Activated CD8-positive, alpha-beta memory T cell treated with anti-CD3 and anti-CD28 coated beads for 36 hours (primary cell): ENCODE results near the gene INPP5B. TPM values are rescaled to one million over a fixed set of nuclear protein-coding genes. Genes with fewer than 3 reads are reported as not detected.
"Not testable (repeated sequence)": the region's sequence is repeated elsewhere in the genome, so short reads cannot be mapped to it uniquely, and the experiment has no call there.

ENCODE experiments used
- CTCF ChIA-PET: fragments of 350-600 bp; sonication (Branson Sonifier 250); formaldehyde crosslinking; loops from one replicate; lab custom pipeline; 2021; ENCODE audit warnings: antibody characterized with exemption; lab: Charles Lee
- POLR2A ChIA-PET: fragments of 350-600 bp; sonication (Branson Sonifier 250); formaldehyde crosslinking; loops from one replicate; lab custom pipeline; 2021; ENCODE audit warnings: antibody characterized with exemption; lab: Charles Lee
- total RNA-seq, 2 experiments: library from RNA; stranded (reverse); gene quantifications; one replicate each; pipeline ENCODE4 v1.2.3, GENCODE V29; 2021

The INPP5B gene
- total RNA-seq, 2 experiments from 2014 or later, result 26.0 to 27.6 TPM

- CTCF ChIA-PET, result no interaction called here
- POLR2A ChIA-PET, result no interaction called here
Measured at GRCh38 chr1:37951041-37951782, 4.4 kb upstream of the INPP5B start.

DNA sequence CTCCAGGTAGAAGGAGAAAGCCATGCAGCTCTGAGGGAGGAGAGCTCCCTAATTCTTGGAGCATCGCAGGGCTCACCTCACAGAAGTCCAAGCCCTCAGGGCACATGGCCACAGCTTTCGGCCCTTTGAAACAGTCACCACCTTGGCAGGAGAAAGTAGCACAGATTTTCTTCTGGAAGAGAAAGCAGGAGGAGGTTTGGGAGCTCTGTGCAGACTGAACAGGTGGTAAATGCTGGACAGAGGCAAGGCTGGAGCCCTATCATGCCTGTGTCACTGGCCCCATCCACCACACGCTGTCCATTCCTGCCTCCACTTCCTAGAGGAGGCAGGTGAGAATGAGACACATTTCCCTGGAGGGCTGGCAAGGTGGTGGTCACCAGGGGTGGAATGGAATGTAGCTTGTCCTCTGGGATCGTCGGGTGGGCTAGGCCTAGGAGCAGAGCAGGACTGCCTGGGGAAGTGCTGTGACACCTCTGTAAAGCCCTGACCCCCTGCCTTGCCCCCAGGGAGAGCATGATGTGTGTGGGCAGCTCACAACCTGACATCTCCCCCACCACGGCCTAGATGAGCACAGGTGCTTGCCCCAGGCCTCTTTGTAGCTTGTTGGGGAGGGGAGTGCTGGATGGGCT lies 2.8 kb upstream of the INPP5B start:
- CTCF ChIA-PET, result interaction anchor here (0.8 kb wide), 1 partner anchor 24 kb away, joined by 3 read pairs; no protein-coding TSS in a partner anchor
- POLR2A ChIA-PET, result interaction anchor here (0.5 to 0.8 kb wide), 4 partner anchors 8 to 83 kb away, joined by 3 to 7 read pairs (median 4); no protein-coding TSS in a partner anchor

GRCh38 chr1:37948841-37949240 lies 2.0 kb upstream of the INPP5B start:
- ChIA-PET CTCF (no interaction called here), POLR2A (interaction anchor here (0.5 to 0.8 kb wide), 3 partner anchors 9 to 43 kb away, joined by 3 to 7 read pairs (median 4); no protein-coding TSS in a partner anchor)

GRCh38 chr1:37948166-37948565 lies 1.3 kb upstream of the INPP5B start:
- ChIA-PET POLR2A (interaction anchor here (0.6 kb wide), 1 partner anchor 10 kb away, joined by 3 read pairs; no protein-coding TSS in a partner anchor), CTCF (no interaction called here)

- ChIA-PET CTCF (no interaction called here), POLR2A (interaction anchor here (1.1 to 1.2 kb wide), 2 partner anchors 16 to 24 kb away, joined by 3 read pairs; no protein-coding TSS in a partner anchor)
Measured at GRCh38 chr1:37947364-37947763, 511 bp upstream of the INPP5B start.

- CTCF ChIA-PET, result no interaction called here
- POLR2A ChIA-PET, result interaction anchor here (1.1 to 1.2 kb wide), 2 partner anchors 15 to 23 kb away, joined by 3 read pairs; no protein-coding TSS in a partner anchor
Measured at GRCh38 chr1:37945743-37946702, 830 bp downstream of the INPP5B start.

DNA sequence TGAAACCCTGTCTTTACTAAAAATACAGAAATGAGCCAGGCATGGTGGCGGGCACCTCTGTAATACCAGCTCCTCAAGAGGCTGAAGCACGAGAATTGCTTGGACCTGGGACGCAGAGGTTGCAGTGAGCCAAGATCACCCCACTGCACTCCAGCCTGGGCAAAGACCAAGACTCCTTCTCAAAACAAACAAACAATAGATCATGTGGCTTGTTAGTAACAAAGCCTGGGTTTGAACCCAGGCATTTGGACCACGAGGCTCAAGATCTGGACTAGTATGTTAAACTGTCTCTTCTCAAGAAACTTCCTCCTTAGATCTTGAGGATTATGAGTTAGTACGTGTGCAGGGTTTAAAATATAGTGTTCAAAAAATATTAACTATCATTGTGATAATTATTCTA lies 1.6 kb downstream of the INPP5B start:
- CTCF ChIA-PET, result interaction anchor here (1.1 kb wide), 1 partner anchor 60 kb away, joined by 3 read pairs; no protein-coding TSS in a partner anchor

GRCh38 chr1:37944816-37945215 lies 2.0 kb downstream of the INPP5B start:
- ChIA-PET POLR2A (no interaction called here), CTCF (interaction anchor here (1.1 kb wide), 1 partner anchor 60 kb away, joined by 3 read pairs; no protein-coding TSS in a partner anchor)

More for the DNA sequence above, 1.6 kb downstream of the INPP5B start:
- POLR2A ChIA-PET, result no interaction called here

DNA sequence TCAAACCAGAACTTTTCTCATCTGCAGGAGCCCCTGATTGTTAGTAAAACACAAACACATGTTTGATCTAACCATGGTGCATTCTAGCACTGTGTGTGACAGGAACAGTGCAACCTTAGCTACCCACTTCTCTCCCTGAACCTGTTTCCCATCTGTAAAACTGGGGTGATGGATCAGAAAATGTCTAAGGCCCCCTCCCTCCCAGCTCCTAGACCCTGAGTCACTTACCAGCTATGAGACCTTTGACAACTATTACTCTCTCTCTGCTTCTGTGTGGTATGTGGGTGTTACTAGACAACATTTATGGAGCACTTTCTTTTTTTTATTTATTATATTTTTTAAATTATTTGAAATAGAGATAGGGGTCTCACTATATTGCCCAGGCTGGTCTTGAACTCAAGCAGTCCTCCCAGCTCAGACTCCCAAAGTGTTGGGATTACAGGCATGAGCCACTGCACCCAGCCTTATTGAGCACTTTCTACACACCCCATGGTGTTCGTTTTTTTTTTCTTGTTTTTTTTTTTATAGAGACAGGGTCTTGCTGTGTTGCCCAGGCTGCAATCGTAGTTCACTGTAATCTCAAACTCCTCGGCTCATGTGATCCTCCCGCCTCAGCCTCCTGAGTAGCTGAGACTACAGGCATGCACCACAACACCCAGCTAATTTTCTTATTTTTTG lies 2.6 kb downstream of the INPP5B start:
- POLR2A ChIA-PET, result no interaction called here
- CTCF ChIA-PET, result interaction anchor here (1.1 kb wide), 1 partner anchor 59 kb away, joined by 3 read pairs; no protein-coding TSS in a partner anchor

- ChIA-PET CTCF (interaction anchor here (0.8 to 1.2 kb wide), 2 partner anchors 15 to 49 kb away, joined by 3 read pairs; no protein-coding TSS in a partner anchor), POLR2A (no interaction called here)
Measured at GRCh38 chr1:37940299-37940947, 6.4 kb downstream of the INPP5B start.

DNA sequence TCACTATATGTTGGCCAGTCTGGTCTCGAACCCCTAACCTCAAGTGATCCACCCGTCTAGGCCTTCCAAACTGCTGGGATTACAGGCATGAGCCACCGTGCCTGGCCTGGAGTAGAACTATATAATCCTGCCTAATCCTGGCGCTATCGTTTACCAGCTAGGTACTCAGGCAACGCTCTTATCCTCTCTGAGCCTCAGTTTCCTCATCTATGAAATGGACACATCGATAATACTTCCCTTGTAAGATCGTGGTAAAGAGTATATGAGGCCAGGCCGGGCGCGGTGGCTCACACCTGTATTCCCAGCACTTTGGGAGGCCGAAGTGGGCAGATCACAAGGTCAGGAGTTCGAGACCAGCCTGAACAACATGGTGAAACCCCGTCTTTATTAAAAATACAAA lies 10.1 kb downstream of the INPP5B start:
- POLR2A ChIA-PET, result not testable (repeated sequence)
- CTCF ChIA-PET, result interaction anchor here (1.2 kb wide), 1 partner anchor 56 kb away, joined by 3 read pairs; no protein-coding TSS in a partner anchor

- POLR2A ChIA-PET, result interaction anchor here (0.6 to 0.7 kb wide), 2 partner anchors 25 to 93 kb away, joined by 7 to 13 read pairs; no protein-coding TSS in a partner anchor
- CTCF ChIA-PET, result interaction anchor here (0.7 kb wide), 2 partner anchors 92 to 903 kb away, joined by 3 to 7 read pairs; no protein-coding TSS in a partner anchor
Measured at GRCh38 chr1:37932759-37933158, 14.1 kb downstream of the INPP5B start.

- ChIA-PET POLR2A (interaction anchor here (0.6 to 1.6 kb wide), 6 partner anchors 9 to 108 kb away, joined by 3 to 5 read pairs (median 3); partner anchors contain the start of gene INPP5B), CTCF (interaction anchor here (1.5 to 1.6 kb wide), 2 partner anchors 39 to 71 kb away, joined by 3 to 6 read pairs; partner anchors contain the start of gene MTF1)
Measured at GRCh38 chr1:37931361-37932158, 15.3 kb downstream of the INPP5B start.

DNA sequence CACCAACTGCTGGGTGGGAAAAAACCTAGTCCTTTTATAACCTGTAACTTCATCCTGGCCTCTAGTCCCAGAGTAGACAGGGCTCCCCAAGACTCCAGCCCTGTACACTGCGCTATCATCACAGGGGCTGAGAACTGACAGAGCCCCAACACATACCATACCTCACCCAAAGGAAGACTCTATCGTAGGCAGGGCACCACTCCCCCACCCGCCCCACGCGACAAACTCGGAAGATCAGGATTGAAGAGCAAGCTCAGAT lies 15.8 kb downstream of the INPP5B start:
- CTCF ChIA-PET, result interaction anchor here (1.5 to 1.6 kb wide), 2 partner anchors 38 to 71 kb away, joined by 3 to 6 read pairs; partner anchors contain the start of gene MTF1

GRCh38 chr1:37930246-37931101 lies 16.4 kb downstream of the INPP5B start:
- CTCF ChIA-PET, result interaction anchor here (1.5 to 1.6 kb wide), 2 partner anchors 38 to 70 kb away, joined by 3 to 6 read pairs; partner anchors contain the start of gene MTF1
- POLR2A ChIA-PET, result interaction anchor here (1.2 to 1.6 kb wide), 4 partner anchors 8 to 59 kb away, joined by 3 read pairs; partner anchors contain the start of gene INPP5B

More for the DNA sequence above, 15.8 kb downstream of the INPP5B start:
- POLR2A ChIA-PET, result interaction anchor here (0.6 to 1.6 kb wide), 6 partner anchors 8 to 108 kb away, joined by 3 to 5 read pairs (median 3); partner anchors contain the start of gene INPP5B
